ENCODE measurements around the gene TRAIP.
A peak's percentile ranks its signal among the peaks of the same experiment; 100 is the strongest.
"Not testable (repeated sequence)": the region's sequence is repeated elsewhere in the genome, so short reads cannot be mapped to it uniquely, and the experiment has no call there.

The TRAIP gene

GRCh38 chr3:49841806-49842205 lies 14.6 kb downstream of the TRAIP start:
- Histone ChIP-seq H3K4me3 (ENCODE audit: low read length) (no peak overlapping the region), H3K36me3 (ENCODE audit: control insufficient read depth, insufficient read depth, low read length) (no peaks in the 10 kb centered on the region), H3K27me3 (ENCODE audit: control insufficient read depth, insufficient read depth, low read length) (no peaks in the 10 kb centered on the region), H3K4me1 (ENCODE audit: control insufficient read depth, insufficient read depth, low read length) (peaks cover 6% of the 10 kb centered on the region), H3K9ac (ENCODE audit: low read length) (no peak overlapping the region), H3K9me3 (ENCODE audit: control insufficient read depth, low read length) (no peaks in the 10 kb centered on the region)

- Histone ChIP-seq H3K36me3 (ENCODE audit: control insufficient read depth, insufficient read depth, low read length) (no peaks in the 10 kb centered on the region), H3K9ac (ENCODE audit: low read length) (no peak overlapping the region), H3K27me3 (ENCODE audit: control insufficient read depth, insufficient read depth, low read length) (no peaks in the 10 kb centered on the region)
Measured at GRCh38 chr3:49841126-49841696, 15.2 kb downstream of the TRAIP start.

GRCh38 chr3:49840388-49840787 lies 16.0 kb downstream of the TRAIP start:
- Histone ChIP-seq H3K4me1 (ENCODE audit: control insufficient read depth, insufficient read depth, low read length) (peaks cover 6% of the 10 kb centered on the region), H3K4me3 (ENCODE audit: low read length) (no peak overlapping the region), H3K9ac (ENCODE audit: low read length) (no peak overlapping the region), H3K36me3 (ENCODE audit: control insufficient read depth, insufficient read depth, low read length) (no peaks in the 10 kb centered on the region), H3K27me3 (ENCODE audit: control insufficient read depth, insufficient read depth, low read length) (no peaks in the 10 kb centered on the region), H3K9me3 (ENCODE audit: control insufficient read depth, low read length) (no peaks in the 10 kb centered on the region)

More at GRCh38 chr3:49841126-49841696, 15.2 kb downstream of the TRAIP start:
- Histone ChIP-seq H3K4me3 (ENCODE audit: low read length) (no peak overlapping the region), H3K9me3 (ENCODE audit: control insufficient read depth, low read length) (no peaks in the 10 kb centered on the region), H3K4me1 (ENCODE audit: control insufficient read depth, insufficient read depth, low read length) (peaks cover 6% of the 10 kb centered on the region)

DNA sequence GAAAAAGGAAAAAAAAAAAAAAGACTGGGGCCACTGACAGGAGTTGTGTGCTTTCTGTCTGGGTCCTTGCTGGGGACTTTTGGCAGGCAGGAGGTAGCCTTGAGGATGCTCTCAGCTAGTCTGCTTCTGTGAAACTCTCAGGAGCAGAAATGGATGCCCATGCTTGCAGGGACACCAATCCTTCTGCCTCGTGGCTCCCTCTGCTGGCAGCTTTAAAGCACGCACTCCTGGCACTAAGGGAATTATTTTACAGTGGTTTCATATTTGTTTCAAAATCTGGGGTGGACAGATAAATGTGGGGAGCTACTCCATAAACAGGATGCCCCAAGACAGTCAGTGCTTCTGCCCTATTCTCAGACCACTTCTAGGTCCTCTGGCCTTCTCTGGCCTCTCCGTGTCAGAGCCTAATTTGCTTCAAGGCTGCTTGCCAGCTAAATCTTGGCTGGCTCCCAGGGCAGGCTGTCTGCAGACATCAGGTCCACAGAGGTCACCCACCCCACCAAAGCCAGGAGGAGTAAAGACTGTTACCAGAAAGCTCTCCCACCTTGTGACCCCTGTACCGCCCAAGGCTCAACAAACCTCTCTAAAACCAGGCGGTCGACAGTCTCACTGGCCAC lies 17.1 kb downstream of the TRAIP start:
- Histone ChIP-seq H3K9me3 (ENCODE audit: control insufficient read depth, low read length) (no peaks in the 10 kb centered on the region), H3K36me3 (ENCODE audit: control insufficient read depth, insufficient read depth, low read length) (no peaks in the 10 kb centered on the region), H3K4me1 (ENCODE audit: control insufficient read depth, insufficient read depth, low read length) (peaks cover 6% of the 10 kb centered on the region), H3K9ac (ENCODE audit: low read length) (peak overlapping the region; percentile 2), H3K27me3 (ENCODE audit: control insufficient read depth, insufficient read depth, low read length) (no peaks in the 10 kb centered on the region), H3K4me3 (ENCODE audit: low read length) (no peak overlapping the region)

- Histone ChIP-seq H3K4me1 (ENCODE audit: control insufficient read depth, insufficient read depth, low read length) (no peaks in the 10 kb centered on the region), H3K27me3 (ENCODE audit: control insufficient read depth, insufficient read depth, low read length) (no peaks in the 10 kb centered on the region)
Measured at GRCh38 chr3:49831341-49831740, 25.0 kb downstream of the TRAIP start.

DNA sequence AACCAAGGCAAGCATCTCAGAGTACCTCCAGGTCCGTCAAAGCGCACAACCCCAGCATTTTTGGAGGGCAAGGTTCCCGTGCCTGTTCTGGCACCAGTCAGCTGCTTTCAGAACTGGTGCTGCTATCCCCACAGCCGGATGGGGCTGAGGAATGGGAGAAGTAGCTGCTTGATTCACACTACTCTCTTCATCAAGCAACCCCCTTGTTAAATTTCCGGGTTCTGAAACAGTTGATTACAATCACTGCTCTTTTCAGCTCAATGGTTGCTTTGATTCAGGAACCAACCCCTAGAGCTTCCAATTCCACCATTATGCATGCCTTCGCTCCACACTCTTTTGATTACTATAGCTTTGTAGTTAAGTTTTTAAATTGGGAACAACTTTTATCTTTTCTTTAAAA lies 30.3 kb downstream of the TRAIP start:
- H3K4me3 ChIP-seq (ENCODE audit: low read length) = no peak overlapping the region
- no peaks in the 10 kb centered on the region for H3K4me1 ChIP-seq (ENCODE audit: control insufficient read depth, insufficient read depth, low read length)
- H3K9me3 ChIP-seq (ENCODE audit: control insufficient read depth, low read length) = no peaks in the 10 kb centered on the region
- no peaks in the 10 kb centered on the region for H3K27me3 ChIP-seq (ENCODE audit: control insufficient read depth, insufficient read depth, low read length)
- no peaks in the 10 kb centered on the region for H3K36me3 ChIP-seq (ENCODE audit: control insufficient read depth, insufficient read depth, low read length)
- H3K9ac ChIP-seq (ENCODE audit: low read length) = no peak overlapping the region

More at GRCh38 chr3:49831341-49831740, 25.0 kb downstream of the TRAIP start:
- Histone ChIP-seq H3K4me3 (ENCODE audit: low read length) (no peak overlapping the region), H3K36me3 (ENCODE audit: control insufficient read depth, insufficient read depth, low read length) (no peaks in the 10 kb centered on the region), H3K9me3 (ENCODE audit: control insufficient read depth, low read length) (no peaks in the 10 kb centered on the region), H3K9ac (ENCODE audit: low read length) (no peak overlapping the region)

DNA sequence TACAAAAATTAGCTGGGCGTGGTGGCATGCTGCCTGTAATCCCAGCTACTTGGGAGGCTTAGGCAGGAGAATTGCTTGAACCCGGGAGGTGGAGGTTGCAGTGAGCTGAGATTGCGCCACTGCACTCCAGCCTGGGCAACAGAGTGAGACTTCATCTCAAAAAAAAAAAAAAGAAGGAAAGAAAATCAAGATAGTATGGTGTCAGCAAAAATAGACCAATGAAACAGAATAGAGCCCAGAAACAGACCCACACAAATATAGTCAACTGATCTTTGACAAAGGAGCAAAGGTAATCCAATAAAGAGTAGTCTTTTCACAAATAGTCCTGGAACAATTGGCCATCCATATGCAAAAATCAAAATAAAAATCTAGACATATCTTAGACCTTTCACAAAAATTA lies 33.2 kb downstream of the TRAIP start:
- H3K9ac ChIP-seq (ENCODE audit: low read length); H3K4me3 ChIP-seq (ENCODE audit: low read length); H3K36me3 ChIP-seq (ENCODE audit: control insufficient read depth, insufficient read depth, low read length); H3K4me1 ChIP-seq (ENCODE audit: control insufficient read depth, insufficient read depth, low read length); H3K9me3 ChIP-seq (ENCODE audit: control insufficient read depth, low read length); H3K27me3 ChIP-seq (ENCODE audit: control insufficient read depth, insufficient read depth, low read length): not testable (repeated sequence)

- Histone ChIP-seq H3K27me3 (ENCODE audit: control insufficient read depth, insufficient read depth, low read length) (no peaks in the 10 kb centered on the region), H3K9ac (ENCODE audit: low read length) (peak within 1 kb of the TSS; percentile 73), H3K9me3 (ENCODE audit: control insufficient read depth, low read length) (no peaks in the 10 kb centered on the region), H3K36me3 (ENCODE audit: control insufficient read depth, insufficient read depth, low read length) (peaks cover 8% of the 10 kb centered on the region), H3K4me3 (ENCODE audit: low read length) (peak within 1 kb of the TSS; percentile 73), H3K4me1 (ENCODE audit: control insufficient read depth, insufficient read depth, low read length) (peaks cover 19% of the 10 kb centered on the region)
Measured at GRCh38 chr3:49813497-49814174, 42.7 kb downstream of the TRAIP start, which contains the start of gene UBA7. Gene UBA7 (minus strand): TSS chr3:49813953. CDS start chr3:49813787, 166 bp downstream.

GRCh38 chr3:49812916-49813496 lies 43.4 kb downstream of the TRAIP start:
- peak overlapping the region; percentile 73 for H3K4me3 ChIP-seq (ENCODE audit: low read length)
- no peaks in the 10 kb centered on the region for H3K27me3 ChIP-seq (ENCODE audit: control insufficient read depth, insufficient read depth, low read length)
- H3K4me1 ChIP-seq (ENCODE audit: control insufficient read depth, insufficient read depth, low read length) = peaks cover 19% of the 10 kb centered on the region
- H3K9ac ChIP-seq (ENCODE audit: low read length) = peak overlapping the region; percentile 73
- no peaks in the 10 kb centered on the region for H3K9me3 ChIP-seq (ENCODE audit: control insufficient read depth, low read length)
- H3K36me3 ChIP-seq (ENCODE audit: control insufficient read depth, insufficient read depth, low read length) = peaks cover 8% of the 10 kb centered on the region

GRCh38 chr3:49807431-49808114 lies 48.8 kb downstream of the TRAIP start:
- Histone ChIP-seq H3K4me3 (ENCODE audit: low read length) (no peak overlapping the region), H3K4me1 (ENCODE audit: control insufficient read depth, insufficient read depth, low read length) (peaks cover 36% of the 10 kb centered on the region), H3K9me3 (ENCODE audit: control insufficient read depth, low read length) (no peaks in the 10 kb centered on the region), H3K36me3 (ENCODE audit: control insufficient read depth, insufficient read depth, low read length) (peaks cover 8% of the 10 kb centered on the region), H3K27me3 (ENCODE audit: control insufficient read depth, insufficient read depth, low read length) (peaks cover 7% of the 10 kb centered on the region), H3K9ac (ENCODE audit: low read length) (no peak overlapping the region)

- Histone ChIP-seq H3K4me1 (ENCODE audit: control insufficient read depth, insufficient read depth, low read length) (peaks cover 32% of the 10 kb centered on the region), H3K4me3 (ENCODE audit: low read length) (no peak overlapping the region), H3K9ac (ENCODE audit: low read length) (no peak overlapping the region), H3K36me3 (ENCODE audit: control insufficient read depth, insufficient read depth, low read length) (peaks cover 8% of the 10 kb centered on the region), H3K27me3 (ENCODE audit: control insufficient read depth, insufficient read depth, low read length) (peaks cover 7% of the 10 kb centered on the region), H3K9me3 (ENCODE audit: control insufficient read depth, low read length) (no peaks in the 10 kb centered on the region)
Measured at GRCh38 chr3:49806850-49807249, 49.5 kb downstream of the TRAIP start.
